ENCODE data around the gene WDR88. TPM values are rescaled to one million over a fixed set of nuclear protein-coding genes. Genes with fewer than 3 reads are reported as not detected.
"Not testable (repeated sequence)": the region's sequence is repeated elsewhere in the genome, so short reads cannot be mapped to it uniquely, and the experiment has no call there.

Gene WDR88
- total RNA-seq, 1 experiment from 2014 or later: not detected

- DNase-seq (ENCODE audit: low read depth): no peak
These were observed 64.7 kb downstream of the WDR88 start for GRCh38 chr19:33196446-33197193.

- DNase-seq (ENCODE audit: low read depth): no peak
These were observed 65.7 kb downstream of the WDR88 start for GRCh38 chr19:33197591-33198000.

- no peak for DNase-seq (ENCODE audit: low read depth)
These were observed 66.3 kb downstream of the WDR88 start for GRCh38 chr19:33198169-33198568.

- no peak for DNase-seq (ENCODE audit: low read depth)
These were observed 67.7 kb downstream of the WDR88 start for GRCh38 chr19:33199441-33200265.

DNA sequence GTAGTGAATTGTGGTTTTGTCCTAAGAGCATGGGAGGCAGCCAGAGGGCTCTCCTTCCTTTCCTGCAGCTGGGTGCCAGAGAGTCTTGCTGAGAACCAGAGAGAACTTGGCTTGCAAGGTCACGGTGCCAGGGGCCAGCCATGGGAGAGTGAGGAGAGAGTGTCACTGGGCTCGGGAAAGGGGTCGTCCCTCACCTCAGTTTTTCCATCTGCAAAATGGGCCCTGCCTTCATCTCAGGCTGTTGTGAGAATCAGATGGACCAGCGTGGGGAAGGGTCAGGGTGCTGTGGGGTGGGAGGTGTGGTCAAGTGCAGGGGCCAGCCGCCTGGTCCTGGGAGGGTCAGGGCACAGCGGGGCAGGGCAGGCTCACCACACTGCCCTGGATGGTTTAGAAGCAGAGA is 69.6 kb downstream of the WDR88 start:
- no peak for DNase-seq (ENCODE audit: low read depth)

- no peak for DNase-seq (ENCODE audit: low read depth)
These were observed 70.1 kb downstream of the WDR88 start for GRCh38 chr19:33201886-33202545.

- no peak for DNase-seq (ENCODE audit: low read depth)
These were observed 70.9 kb downstream of the WDR88 start for GRCh38 chr19:33202546-33203507.

DNA sequence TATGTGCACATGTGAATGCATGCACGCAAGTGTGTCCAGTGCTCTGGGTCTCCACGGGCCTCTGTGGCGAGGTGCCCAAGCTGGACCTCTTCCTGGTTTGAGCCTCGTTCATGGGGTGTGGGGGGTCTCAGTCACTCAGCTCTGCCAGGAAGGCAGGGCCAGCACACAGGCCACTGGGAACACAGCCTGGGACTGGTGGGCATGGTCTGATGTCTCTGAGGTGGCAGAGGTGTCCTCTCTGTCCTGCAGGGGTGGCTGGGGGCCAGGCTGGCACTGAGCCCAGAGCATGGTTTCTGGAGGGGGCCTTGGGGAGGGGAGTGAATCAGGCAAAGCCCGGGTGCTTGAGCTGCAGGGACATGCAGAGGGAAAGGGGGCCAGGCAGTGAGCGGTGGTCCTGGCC is 71.6 kb downstream of the WDR88 start:
- DNase-seq (ENCODE audit: low read depth): no peak

DNA sequence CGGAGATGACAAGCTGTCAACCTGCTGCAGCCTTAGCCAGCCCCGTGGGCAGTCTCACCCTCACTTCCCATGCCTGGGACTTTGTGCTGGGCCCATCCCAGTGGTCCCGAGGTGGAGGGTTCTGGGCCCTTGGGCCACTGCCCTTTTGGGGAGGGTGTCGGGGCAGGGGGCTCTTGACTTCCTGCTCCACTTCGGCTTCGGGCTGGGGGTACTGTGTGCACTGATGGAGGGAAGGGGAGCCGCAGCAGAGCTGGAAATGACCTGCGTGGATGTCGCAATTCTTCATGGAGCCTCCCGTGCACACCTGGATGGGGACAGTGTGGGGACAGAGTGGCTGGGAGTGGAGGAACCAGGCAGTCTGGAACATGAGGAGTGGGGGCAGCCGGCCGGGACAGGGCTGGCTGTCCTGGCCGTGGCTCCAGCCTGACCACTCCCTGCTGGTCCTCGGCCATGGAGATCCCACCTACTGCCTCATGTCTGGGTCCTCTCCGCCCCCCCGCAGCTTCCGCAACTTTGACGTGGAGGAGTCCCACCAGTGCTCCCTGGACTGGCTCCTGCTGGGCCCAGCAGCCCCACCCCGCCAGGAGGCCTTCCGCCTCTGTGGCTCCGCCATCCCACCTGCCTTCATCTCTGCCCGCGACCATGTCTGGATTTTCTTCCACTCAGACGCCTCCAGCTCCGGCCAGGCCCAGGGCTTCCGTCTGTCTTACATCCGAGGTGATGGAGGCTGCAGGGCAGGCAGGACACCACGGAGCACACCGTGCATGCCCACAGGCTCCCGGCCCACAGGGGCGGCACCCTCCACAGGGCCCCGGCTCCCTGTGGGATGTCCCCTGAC is 72.4 kb downstream of the WDR88 start:
- no peak for DNase-seq (ENCODE audit: low read depth)

- DNase-seq (ENCODE audit: low read depth): no peak
These were observed 73.2 kb downstream of the WDR88 start for GRCh38 chr19:33205110-33205509.

- no peak for DNase-seq (ENCODE audit: low read depth)
These were observed 73.8 kb downstream of the WDR88 start for GRCh38 chr19:33205531-33206260.

DNA sequence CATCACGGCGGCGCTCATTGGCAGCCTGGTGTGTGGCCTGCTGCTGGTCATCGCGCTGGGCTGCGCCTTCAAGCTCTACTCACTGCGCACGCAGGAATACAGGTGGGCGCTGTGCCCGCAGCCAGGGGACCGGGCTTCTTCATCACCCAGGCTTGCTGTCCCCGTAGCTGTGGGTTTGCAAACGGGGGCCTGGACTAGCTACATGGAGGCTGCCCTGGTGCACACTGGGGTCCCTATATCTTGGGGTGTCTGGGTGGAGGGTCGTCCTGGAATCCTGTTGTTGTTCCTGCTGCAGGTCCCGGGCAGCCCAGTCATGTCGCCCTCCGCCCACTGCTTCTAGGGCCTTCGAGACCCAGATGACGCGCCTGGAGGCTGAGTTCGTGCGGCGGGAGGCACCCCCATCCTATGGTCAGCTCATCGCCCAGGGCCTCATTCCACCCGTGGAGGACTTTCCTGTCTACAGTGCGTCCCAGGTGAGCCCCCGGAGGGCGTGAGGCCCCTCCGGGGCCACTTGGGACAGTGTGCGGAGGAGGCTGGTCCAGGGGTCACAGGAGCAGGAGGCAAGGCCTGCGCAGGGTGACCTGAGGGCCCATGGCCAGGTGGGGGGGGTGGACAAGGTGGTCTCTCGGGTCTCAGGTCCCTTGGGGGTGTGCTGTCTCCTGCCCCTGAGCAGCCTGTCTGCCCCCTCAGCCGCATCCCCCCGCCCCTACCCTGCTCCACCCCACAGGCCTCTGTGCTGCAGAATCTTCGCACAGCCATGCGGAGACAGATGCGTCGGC is 74.5 kb downstream of the WDR88 start:
- no peak for DNase-seq (ENCODE audit: low read depth)

GRCh38 chr19:33207040-33207620 is 75.2 kb downstream of the WDR88 start:
- DNase-seq (ENCODE audit: low read depth): no peak

DNA sequence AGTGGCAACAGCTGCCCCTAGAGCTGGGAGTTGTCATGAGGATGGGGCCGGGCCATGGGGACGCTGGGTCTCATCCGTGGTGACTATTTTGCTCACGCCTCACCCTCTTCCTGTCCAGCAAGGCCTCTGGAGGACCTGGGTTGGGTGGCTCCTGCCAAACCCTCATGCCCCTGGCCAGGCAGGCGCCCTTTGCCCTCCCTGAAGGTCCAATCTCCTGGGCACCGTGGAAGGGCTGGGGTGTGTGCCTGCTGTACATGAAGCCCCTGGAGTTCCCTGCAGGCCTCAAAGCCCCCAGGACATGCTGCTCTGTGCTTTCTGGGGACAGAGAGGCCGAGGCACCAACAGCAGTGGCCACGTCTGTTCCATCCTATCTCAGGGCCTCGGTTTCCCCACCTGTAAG is 76.0 kb downstream of the WDR88 start:
- DNase-seq (ENCODE audit: low read depth): no peak

DNA sequence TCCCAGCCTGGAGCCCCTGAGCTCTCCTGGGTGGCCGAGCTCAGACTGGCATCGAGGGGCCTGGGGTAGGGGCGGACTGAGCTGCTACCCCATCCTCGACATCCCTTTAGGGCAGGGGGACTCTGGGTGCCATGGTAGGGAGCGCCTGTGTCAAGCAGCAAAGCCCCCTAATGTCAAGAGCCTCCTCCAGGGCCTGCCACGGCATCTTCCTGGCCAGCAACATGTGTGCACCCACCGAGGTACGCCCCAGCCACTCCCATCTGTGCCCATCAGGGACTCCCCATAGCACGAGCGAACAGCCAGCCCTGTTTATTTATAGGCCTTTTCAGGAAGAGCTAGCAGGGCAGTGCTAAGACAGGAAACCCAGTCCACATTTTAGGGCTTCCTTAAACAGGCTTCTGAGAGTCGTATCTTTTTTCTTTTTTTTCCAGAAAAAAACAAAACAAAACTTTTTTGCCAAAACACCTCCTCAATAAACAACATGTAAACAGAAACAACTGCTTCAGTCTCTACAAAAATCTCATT is 76.5 kb downstream of the WDR88 start:
- DNase-seq (ENCODE audit: low read depth): no peak

DNA sequence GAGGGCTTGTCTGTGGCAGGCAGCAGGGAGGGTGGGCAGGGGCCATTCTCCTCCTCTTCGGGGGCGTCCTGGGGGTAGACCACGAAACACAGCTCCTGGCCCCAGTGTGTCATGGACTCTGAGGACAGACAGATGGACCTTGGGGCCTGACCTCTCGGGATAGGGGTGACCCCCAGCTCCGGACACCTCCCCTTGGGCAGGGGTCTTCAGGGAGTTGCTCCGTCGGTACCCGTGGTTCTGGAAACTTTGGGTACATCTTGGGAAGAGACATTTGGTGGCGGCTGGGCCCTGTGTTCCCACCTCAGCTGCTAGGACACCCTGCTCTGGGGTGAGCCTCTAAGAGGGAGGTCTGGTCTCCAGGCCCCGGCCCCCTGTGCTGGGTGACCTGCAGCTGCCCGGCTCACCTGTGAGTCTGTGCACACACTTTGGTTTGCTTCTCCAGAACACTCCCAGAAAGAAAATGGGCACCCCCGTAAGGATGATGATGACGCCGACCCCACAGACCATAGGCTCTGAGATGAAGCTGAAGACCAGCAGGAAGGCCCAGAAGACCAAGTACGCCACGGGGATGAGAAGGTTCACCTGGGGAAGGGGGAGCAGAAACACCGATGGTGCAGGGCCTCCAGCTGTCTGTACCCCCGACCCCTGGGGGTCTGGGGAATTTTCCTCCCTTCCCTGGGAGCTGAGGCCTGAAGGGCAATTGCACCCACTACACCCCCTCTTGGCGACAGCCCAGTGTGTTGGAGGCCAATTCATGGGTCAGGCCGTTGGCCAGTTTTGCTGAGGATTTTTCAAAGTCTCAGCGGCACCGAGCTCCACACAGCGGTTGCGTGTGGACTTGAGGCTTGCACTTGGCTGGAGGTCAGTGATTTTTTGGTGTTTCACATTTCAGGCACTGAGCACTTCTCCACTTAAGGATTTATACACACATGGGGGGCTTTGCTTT is 77.3 kb downstream of the WDR88 start:
- DNase-seq (ENCODE audit: low read depth): no peak

- not testable (repeated sequence) for DNase-seq (ENCODE audit: low read depth)
These were observed 77.9 kb downstream of the WDR88 start for GRCh38 chr19:33209850-33210230.

All from M059J (cell line).